ENCODE results near the gene IL1RAPL1.

The IL1RAPL1 gene

DNA sequence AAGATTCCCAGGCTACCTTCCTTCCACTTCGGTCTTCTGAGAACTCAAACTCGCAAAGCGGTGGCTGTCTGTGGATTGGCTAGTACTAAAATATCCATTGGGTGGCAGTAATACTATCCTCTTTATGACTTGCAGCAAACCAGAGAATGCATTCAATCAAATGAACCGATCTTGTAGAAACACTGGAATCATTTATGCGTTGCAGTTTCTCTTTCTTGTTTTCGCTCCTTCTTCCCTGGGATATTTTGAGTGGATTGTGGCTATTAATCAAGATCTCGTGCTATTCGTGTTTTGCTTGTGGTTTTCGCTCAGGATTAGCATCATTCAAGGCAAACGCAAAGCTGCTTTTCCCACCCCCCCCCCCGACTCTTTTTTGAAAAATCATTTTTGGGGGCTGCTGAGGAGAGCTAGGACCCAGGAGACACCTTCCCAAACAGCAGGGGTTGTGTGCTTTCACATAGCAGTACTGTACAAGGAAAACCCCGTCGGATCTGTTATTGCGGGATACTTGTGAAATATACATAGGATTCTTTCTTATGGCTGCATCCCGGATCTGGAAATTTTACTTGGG, at the start of gene IL1RAPL1:
TSS of gene IL1RAPL1 (plus strand) at position 466 of the 571 bp plus-strand sequence.
- DNase-seq, result no peak

DNA sequence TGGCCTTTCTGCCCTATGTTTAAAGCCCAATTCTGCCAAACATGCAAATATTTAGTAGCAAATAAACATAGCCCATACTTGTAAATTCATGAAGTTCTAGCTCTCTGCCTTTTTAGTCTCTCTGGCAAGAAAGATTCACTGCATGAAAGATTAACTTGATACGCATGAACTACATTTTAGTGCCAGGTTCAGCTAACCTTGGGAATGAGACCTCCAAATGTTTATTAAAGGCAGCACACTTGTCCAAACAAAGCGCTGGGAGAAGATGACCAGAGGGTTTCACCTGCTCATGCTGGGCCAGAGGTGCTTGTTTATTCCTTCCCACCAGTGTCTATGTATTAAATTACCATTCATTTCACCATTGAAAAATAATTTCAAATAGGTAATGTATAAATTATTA, 44.5 kb upstream of the IL1RAPL1 start:
- no peak for DNase-seq

DNA sequence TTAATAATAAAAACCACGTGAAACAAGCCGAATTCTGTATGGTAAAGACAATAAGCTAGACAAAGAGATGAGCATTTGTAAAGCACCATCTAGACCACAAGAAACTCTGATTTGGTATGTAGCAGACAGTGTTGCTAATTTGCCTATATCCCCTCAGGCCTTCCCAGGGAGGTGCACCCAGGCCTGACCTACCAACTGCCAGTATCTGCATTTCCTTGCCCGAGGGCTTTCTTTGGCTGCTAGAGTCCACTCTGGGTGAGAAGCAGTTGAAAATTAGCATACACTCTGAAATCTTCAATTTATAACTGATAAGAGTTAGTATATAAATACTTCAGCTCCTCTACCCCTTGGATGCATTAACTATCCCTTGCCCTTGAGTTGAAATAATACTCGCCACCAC, 37.4 kb upstream of the IL1RAPL1 start:
- no peak for DNase-seq

DNA sequence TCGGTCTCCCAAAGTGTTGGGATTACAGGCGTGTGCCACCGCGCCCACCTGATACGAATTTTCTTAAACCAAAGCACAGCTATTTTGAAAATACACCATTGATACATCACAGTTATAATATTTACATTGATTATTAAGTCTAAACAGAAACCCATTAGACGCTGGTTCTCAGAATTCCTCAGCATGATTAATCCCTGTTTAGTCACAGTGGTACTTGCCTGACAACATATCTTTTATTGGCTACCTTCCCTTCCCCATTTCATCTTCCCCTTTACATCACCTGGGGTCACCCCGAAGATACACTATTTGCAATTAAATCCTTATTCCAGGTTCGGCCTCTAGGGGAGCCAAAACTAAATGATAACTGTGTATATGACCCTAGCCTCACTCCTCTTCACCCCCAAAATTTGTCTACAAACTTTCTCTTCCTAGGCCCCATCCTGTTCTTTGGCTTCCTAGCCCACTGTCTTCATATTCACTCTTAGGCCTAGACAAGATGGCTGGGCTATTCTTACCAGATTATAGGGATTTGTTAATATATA, 36.8 kb upstream of the IL1RAPL1 start:
- no peak for DNase-seq

DNA sequence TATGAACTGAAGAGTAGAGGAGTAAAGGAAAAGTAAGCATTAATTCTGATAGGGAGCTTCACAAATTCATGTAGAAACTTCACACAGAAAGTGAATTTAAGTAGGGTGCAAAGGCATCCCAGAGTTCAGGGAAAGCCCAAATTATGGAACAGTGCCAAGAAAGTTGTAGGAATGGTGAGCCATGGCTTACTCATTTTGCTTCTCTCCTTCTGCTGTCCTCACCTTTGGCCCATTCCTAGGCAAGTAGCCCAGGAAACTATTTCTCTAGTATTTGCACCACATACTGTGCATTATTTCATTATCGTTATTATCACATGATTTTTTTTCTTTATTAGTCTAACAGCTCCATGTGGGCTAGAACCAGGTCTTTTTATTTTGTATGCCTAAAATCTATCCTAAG, 34.9 kb upstream of the IL1RAPL1 start:
- DNase-seq, result no peak

DNA sequence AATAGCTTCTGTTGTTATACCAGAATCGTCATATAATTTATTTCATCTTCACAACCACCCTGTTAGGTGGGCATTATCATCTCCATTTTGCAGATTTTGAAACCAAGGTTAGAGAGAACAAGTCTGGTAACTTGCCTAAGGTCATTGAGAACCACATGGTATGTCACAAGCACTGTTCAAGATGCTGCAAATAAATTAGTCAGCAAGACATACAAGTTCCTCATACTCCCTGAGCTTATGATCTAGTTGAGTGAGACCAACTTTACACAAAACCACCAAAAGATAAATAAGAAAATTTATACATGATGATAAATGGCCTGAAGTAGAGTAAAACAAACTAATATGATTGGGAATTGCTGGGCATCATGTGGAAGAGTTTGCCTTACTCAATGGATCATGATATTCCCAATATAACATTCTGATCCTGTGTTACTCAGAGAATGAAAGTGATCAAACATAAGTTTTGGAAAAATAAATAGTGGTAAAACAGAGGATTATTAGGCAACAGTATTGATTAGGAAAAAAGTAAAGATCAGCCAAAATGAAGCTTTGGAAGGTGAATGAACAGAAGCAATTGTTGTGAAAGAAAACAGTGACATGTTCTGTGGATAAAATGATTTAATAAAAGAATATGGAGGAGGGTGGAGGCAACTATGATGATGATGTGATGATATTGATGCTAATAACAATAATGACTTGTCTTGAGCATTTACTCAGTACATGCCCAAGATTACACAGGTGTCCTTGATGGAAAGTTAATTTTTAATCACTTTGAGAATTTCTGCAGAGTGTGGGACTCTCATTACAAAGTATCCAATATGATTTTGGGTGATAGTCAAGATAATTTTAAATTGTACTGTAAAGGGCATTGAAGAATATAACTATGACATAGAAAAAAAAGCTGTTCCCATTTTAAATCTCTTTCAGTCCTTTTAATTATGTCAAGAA, 34.1 kb upstream of the IL1RAPL1 start:
- no peak for DNase-seq

DNA sequence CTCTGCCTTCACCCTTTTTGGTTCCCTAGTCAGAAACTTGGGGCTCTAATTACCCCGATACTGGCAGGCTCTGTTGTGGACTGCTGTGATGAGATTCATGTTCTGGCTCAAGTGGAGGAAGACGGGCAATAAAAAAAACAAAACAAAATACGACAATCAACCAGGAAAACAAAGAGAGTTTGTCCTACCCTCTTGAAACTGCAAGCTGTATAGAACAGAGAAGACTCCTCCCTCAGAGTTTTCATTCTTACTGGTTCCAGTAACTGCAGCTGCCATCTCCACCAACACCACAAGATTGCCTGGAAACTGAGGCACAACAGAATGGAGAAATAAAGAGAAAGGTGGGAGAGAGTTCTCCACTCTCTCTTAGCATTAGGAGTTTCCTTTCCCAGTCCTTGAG, 11.1 kb upstream of the IL1RAPL1 start:
- no peak for DNase-seq

DNA sequence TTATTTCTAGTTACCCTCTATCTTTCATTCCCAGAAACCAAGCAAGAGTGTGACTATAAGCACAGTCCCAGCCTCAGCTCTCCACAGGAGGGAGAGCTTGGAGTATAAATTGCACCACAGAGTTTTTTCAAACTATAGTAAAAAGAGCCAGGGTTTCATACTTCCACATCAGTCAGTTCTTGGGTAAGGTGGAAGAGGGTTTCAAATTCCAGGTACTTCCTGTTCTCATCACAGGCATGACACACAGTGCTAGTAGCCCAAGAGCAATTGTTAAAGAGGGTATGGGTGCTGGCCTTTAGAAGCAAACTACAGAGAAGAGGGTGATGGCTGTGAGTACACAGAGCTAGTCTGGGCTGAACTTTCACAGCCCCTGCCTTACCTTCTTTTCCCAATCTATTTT, 5.7 kb upstream of the IL1RAPL1 start:
- DNase-seq, result no peak

DNA sequence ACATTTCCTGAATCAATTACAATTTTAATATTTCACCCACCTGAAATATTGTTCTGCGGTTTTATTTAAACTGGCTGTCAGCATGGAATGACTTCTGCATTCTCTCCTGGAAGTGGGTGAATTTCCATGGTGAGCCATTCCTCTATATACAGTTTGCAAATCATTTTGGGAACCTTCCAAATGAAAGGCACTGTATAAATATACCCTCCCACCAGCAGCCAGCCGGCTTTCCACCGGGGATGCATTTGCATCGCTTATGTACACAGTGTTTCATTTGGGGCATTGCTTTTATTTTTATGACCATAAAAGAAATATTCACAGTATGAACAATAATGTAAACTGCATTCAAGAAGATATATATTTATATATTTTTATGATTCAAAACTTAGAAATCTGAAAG, 4.7 kb upstream of the IL1RAPL1 start:
- no peak for DNase-seq

DNA sequence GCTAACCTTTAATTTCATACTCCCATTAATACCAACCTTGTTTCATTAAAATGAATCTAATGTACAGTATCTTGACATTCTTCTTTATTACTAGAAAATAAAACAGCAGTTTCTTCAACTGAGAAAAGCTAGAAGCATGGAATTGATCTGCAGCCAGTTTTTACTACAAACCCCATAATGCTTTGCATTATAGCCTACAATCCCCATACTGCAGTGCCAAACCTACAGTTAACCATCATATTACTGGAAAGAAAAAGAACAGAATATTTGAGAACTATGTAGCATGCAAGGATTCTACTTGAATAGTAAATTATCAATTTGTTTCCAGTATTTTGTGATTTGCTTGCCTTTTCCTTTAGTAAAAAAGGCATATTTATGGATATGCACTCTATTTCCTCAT, 3.2 kb upstream of the IL1RAPL1 start:
- DNase-seq, result no peak

DNA sequence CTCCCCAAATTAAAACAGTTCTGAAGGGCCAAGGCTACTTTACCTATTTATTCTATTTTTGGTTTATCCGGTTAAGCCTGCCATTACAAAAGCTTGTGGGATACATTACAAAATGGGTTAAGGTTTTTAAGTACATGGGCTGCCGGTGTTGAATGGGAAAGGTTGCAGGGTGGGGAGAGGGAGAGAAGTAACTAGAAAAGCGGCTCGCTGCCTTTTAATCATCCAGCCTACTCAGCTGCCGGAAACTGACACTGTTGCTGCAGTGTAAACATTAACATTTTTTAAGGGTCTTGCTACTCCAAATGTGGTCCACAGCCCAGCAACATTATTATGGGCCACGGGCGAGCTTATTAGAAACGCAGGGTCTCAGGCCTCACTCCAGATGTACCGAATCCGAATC, 1.5 kb upstream of the IL1RAPL1 start:
- no peak for DNase-seq

DNA sequence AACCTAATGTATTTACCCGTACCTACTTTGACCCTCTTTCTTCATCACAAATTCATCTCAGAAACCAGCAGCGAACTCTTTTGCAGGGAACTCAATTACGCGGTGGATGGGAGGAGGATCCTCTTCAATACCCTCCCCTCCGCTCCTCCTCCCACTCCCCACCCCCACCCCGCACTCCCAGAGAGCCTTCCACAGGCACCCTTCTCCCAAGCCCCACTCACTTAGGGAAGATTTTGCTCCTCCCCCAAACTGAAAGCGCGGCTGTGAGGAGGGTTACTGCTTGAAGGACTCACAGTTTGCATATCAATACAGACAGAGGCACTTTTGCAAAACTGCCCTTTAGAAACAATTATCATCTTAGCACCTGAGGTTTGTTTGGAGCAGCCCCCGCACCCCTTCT, 960 bp upstream of the IL1RAPL1 start:
- no peak for DNase-seq

DNA sequence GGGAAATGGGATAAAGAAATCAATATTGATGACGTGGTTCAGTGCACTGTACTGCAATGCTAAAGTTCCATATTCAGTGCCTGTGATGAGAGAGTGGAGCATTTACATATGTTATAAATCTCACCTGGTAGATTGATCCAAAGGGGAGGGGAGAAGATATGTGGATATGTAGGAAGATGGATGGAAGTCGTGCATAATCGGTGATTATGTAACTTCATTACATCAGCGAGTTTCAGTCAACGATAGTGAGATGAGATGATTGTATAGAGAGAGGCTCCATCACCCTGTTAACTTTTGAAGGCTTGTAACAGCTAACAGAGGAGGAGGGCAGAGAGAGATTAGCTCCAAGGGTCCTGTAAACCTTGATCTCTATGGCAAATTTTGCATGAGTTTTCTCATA, 1.8 kb downstream of the IL1RAPL1 start:
- no peak for DNase-seq

DNA sequence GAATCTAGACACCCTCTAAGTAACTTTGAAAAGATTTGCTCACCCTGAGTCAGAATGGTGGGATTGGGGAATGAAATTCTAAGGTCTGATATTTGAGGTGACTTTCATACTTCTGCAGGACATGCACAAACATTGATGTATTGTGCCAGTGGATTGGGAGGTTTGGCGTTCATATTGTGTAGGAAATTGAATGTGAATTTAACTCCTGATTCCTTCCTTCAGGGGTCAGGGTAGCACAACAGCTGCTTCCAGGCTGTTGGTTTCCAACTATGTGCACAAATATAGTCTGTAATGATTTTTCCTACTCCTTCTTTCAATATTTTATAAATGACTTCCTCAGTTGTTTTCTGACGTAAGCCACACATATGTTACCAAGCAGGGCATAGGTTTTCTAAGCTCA, 3.1 kb downstream of the IL1RAPL1 start:
- no peak for DNase-seq

DNA sequence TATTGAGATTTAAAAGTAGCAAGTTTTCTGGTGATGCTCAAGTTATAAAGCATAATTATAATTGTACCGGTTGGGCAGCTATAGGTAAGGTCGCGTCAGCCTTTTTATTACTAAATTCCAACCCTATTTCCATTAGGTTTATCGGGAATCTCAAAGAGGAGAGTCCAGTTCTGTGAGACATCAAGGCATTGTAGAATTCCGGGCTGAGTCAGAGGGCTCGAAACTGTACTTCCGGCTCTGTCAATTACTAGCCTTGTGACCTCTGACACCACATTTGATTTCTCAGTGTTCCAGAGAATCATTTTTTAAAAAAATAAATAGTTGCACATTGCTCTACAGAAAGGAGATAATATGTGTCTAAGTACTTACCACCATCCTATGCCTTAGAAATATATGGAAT, 4.3 kb downstream of the IL1RAPL1 start:
- no peak for DNase-seq

DNA sequence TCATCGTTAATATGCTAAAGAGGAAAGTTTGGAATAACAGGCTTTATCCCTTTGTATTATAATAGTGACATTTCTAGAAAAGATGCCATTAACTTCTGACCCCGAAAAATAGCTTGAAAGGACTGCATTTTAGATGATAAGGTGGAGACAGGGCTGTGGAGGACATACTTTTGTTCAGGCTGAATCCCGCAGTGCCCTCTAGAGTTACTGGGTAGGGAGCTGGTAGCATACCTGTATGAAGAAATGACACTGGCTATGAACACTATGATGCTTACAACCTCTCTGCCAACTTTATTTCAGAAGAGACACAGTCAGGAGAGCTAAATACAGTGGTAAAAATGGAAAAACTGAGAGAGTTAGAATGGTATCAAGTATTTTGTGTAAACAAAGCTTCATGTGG, 8.1 kb downstream of the IL1RAPL1 start:
- no peak for DNase-seq

DNA sequence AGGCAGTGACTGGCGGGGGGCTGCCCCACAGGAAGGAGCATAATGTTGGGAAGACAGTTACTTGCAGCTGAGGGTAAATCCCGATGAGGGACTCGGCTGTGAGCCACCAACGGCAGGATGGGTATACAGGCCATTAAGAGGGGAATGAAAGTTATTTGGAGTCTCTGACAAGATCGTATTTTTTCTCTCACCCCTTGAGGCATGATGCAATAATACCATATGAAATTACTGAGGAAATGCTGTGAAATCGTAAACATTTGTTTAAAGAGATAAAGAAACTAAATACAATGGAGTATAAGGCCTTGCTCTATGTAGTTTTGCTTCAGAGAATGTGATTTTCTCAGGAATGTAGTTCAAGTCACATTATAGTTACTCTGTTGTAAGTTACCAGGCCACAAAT, 12.7 kb downstream of the IL1RAPL1 start:
- no peak for DNase-seq

DNA sequence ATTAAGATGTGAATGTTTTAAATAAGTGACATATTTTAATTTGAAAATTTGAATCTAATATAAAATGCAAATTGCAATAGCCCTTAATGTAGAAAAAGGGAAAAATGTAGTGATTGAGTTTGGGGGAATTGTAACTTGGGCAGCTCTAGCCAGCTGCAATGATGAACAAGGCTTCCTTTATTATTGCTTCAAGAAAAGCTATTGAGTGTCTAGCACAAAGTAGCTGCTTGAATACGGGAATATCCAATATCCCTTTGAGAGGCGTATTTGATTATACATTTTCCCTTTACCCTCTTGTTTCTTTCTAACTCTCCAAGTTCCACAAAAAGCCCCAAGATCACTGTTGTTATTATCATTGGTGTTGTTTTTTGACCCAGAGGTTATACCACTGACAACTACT, 21.8 kb downstream of the IL1RAPL1 start:
- DNase-seq, result no peak

DNA sequence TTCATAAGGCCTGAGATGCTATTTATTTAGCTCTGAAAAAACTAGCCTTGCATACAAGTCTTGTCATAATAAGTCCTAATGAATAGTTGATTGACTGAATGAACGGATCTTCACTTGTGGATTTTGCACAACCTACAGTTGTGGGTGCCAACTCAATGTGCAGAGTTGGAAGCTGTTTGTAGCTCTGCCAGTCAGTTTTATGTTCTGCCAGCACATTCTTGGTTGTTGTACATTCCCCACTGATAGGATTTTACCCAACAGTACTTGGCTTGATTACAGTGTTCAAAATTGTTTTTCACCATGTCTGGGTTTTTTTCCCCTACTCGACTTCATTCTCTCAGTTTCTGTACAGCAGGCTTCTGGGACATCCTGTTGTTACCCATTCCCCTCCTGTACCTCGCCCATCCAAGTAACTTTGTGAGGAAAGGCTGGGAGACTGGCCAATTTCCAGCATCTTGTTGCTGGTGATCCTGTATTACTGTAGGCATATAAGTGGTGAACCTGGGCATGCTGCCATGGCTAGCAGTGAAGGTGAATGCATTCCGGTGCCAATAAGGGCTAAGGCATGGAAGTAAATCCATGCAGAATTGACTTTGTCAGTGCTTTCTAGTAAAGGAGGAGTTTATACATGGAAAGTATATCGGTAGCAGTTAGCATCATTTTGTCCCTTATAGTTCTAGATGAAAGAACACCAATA, 22.8 kb downstream of the IL1RAPL1 start:
- no peak for DNase-seq

DNA sequence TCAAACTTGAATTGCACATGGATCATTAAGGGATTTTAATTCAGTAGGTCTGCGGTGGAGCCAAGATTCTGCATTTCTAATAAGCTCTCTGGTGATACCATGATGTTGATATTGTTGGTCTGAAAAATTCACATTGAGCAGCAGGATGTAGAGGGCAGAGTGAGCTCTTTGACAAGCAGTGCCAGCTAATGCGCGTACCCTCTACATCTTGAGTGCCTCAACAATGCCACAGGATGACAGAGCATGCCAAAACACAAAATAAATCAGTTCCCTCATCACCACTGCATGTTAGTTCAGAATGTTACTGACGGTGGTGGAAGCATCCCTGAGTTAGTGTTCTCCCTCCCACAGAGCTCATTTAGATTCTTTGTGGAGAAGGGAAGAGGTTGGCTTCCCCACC, 23.5 kb downstream of the IL1RAPL1 start:
- no peak for DNase-seq

DNA sequence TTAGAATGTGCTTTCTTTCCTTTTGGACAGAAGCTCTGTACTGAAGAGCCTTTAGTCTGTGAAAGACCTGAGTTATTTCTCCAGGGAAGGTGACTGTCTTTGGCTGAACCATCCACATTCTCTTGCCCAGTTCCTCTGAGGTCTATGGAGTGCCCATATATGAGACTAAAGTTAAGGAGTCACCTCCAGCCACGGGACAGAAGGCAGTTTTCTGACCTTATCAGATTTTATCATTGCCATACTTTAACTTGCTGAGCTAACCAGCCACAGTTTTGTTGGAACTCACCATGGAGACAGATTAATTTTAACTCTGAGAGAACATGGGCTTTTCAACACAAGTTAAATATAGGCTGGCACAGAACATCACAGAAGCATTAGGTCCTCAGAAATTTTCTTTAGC, 26.3 kb downstream of the IL1RAPL1 start:
- DNase-seq, result no peak

DNA sequence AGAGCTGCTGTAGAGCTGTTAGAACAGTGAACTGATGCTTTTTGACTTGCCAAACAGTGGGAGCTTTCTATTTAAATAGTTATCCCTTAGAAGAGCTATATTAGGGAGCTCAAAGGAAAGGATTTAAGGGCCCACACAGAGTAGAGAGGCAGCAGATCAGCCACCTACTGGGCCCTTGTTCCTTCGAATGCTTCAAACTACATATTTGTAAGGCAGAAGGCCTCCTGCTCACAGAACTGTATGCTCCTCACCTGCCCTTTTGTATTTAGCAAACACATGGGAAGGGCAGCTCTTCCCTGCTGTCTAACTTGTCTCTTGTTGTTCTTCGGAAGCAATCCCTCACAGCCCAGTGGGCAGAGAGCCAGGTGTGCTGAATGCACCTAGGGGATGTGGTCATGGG, 38.0 kb downstream of the IL1RAPL1 start:
- no peak for DNase-seq

DNA sequence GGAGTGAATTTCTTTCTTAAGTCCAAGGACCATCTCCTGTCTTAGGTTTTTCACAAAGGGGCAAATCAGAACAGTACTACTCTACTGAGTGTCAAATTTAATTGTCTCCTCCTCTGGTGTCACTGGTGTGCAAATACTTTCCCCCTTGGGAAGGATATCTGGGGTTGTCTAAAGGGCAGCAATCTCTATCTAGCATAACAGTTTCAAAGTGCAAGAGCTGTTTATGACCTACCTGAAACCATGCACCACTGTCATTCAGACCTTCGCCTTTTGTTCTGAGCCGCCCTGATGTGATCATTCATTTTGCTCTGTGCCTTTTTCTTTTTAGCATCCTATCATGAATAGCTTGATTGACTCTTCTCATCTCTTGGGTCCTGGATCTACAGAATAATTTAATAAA, 39.3 kb downstream of the IL1RAPL1 start:
- DNase-seq, result no peak

DNA sequence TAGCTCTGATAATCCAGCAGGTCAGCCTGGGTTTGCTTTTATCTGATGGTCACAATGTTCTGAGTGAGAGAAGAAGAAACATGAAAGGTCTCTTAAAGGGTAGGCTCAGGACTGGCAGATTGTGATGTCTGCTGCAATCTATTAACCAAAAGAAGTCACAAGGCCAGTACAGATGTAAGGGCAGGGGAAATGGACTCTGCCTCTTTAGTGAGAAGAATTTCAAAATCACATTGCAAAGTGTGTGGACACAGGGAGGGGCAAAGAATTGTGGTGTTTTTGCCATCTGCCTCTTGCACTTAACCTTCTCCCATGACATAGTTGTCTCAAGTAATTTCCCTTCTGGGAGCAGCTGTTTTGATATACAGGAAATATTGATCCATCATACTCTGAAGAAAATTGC, 40.9 kb downstream of the IL1RAPL1 start:
- DNase-seq, result no peak

Data from GOT3 (cell line).